Activated CD8-positive, alpha-beta T cell treated with anti-CD3 and anti-CD28 coated beads, Interleukin-2, amount 10 ng/mL, durations not matched to agents 7 days and 5 days (primary cell): ENCODE results near the gene MAD1L1. TPM values are rescaled to one million over a fixed set of nuclear protein-coding genes. Genes with fewer than 3 reads are reported as not detected.

Experiments used
- ATAC-seq: fragments of 150-1000 bp; cut with Tn5 transposase; one replicate; pipeline ENCODE4 v1.10.0; 2021; ENCODE audit warnings: moderate library complexity
- CTCF ChIA-PET: fragments of 350-600 bp; sonication (Branson Sonifier 250); formaldehyde crosslinking; loops from one replicate; lab custom pipeline; 2021; ENCODE audit warnings: antibody characterized with exemption; lab: Charles Lee
- POLR2A ChIA-PET: fragments of 350-600 bp; sonication (Branson Sonifier 250); formaldehyde crosslinking; loops from one replicate; lab custom pipeline; 2021; ENCODE audit warnings: antibody characterized with exemption; lab: Charles Lee
- DNase-seq: peaks from one replicate; pipeline ENCODE4 v3.0.0-alpha.2; 2020
- H3K27ac Mint-ChIP-seq: one replicate; pipeline ENCODE4 v1.8.0; 2021; ENCODE audit warnings: mild to moderate bottlenecking, mixed read lengths
- H3K27me3 Mint-ChIP-seq: one replicate; pipeline ENCODE4 v1.8.0; 2021; ENCODE audit warnings: low read depth, mixed read lengths
- H3K36me3 Mint-ChIP-seq: one replicate; pipeline ENCODE4 v1.8.0; 2021; ENCODE audit warnings: low read depth, mixed read lengths
- H3K4me1 Mint-ChIP-seq: one replicate; pipeline ENCODE4 v1.8.0; 2021; ENCODE audit warnings: low read depth, mixed read lengths
- H3K4me3 Mint-ChIP-seq: one replicate; pipeline ENCODE4 v1.8.0; 2021; ENCODE audit warnings: mild to moderate bottlenecking, mixed read lengths
- H3K9me3 Mint-ChIP-seq: one replicate; pipeline ENCODE4 v1.8.0; 2022; ENCODE audit warnings: mixed read lengths; ENCODE audit not compliant: insufficient read depth
- total RNA-seq, 2 experiments: library from RNA; stranded (reverse); gene quantifications; one replicate each; pipeline ENCODE4 v1.2.3, GENCODE V29; 2021

MAD1L1 gene
- total RNA-seq, 2 experiments from 2014 or later, result 79.8 to 82.7 TPM

- DNase-seq (peak; percentile 37), ATAC-seq (no peak)
- Mint-ChIP-seq H3K4me3 (no peak overlapping the region), H3K4me1 (peaks cover 6% of the 10 kb centered on the region), H3K27me3 (no peaks in the 10 kb centered on the region), H3K9me3 (no peaks in the 10 kb centered on the region), H3K27ac (no peak overlapping the region), H3K36me3 (no peaks in the 10 kb centered on the region)
- CTCF ChIA-PET, result no interaction called here
- POLR2A ChIA-PET, result no interaction called here
Observed at GRCh38 chr7:1951159-1951536, 281.6 kb downstream of the MAD1L1 start.

GRCh38 chr7:1950452-1951158 is 282.1 kb downstream of the MAD1L1 start:
- ATAC-seq, result no peak
- H3K36me3 Mint-ChIP-seq, result no peaks in the 10 kb centered on the region
- no peak overlapping the region for H3K4me3 Mint-ChIP-seq
- DNase-seq, result no peak
- ChIA-PET CTCF (no interaction called here), POLR2A (no interaction called here)
- H3K27ac Mint-ChIP-seq, result no peak overlapping the region
- no peaks in the 10 kb centered on the region for H3K9me3 Mint-ChIP-seq
- no peaks in the 10 kb centered on the region for H3K27me3 Mint-ChIP-seq
- H3K4me1 Mint-ChIP-seq, result peaks cover 6% of the 10 kb centered on the region

GRCh38 chr7:1950066-1950451 is 282.7 kb downstream of the MAD1L1 start:
- Mint-ChIP-seq H3K27ac (no peak overlapping the region), H3K27me3 (no peaks in the 10 kb centered on the region), H3K9me3 (no peaks in the 10 kb centered on the region), H3K4me3 (no peak overlapping the region), H3K36me3 (no peaks in the 10 kb centered on the region), H3K4me1 (peaks cover 12% of the 10 kb centered on the region)
- CTCF ChIA-PET, result no interaction called here
- POLR2A ChIA-PET, result no interaction called here
- ATAC-seq (no peak), DNase-seq (no peak)

- no peak overlapping the region for H3K4me3 Mint-ChIP-seq
- no peak overlapping the region for H3K27ac Mint-ChIP-seq
- POLR2A ChIA-PET, result no interaction called here
- no peak for ATAC-seq
- no peaks in the 10 kb centered on the region for H3K36me3 Mint-ChIP-seq
- no peaks in the 10 kb centered on the region for H3K27me3 Mint-ChIP-seq
- CTCF ChIA-PET, result no interaction called here
- no peaks in the 10 kb centered on the region for H3K9me3 Mint-ChIP-seq
- no peak for DNase-seq
- peaks cover 13% of the 10 kb centered on the region for H3K4me1 Mint-ChIP-seq
Observed at GRCh38 chr7:1949681-1950055, 283.1 kb downstream of the MAD1L1 start.

DNA sequence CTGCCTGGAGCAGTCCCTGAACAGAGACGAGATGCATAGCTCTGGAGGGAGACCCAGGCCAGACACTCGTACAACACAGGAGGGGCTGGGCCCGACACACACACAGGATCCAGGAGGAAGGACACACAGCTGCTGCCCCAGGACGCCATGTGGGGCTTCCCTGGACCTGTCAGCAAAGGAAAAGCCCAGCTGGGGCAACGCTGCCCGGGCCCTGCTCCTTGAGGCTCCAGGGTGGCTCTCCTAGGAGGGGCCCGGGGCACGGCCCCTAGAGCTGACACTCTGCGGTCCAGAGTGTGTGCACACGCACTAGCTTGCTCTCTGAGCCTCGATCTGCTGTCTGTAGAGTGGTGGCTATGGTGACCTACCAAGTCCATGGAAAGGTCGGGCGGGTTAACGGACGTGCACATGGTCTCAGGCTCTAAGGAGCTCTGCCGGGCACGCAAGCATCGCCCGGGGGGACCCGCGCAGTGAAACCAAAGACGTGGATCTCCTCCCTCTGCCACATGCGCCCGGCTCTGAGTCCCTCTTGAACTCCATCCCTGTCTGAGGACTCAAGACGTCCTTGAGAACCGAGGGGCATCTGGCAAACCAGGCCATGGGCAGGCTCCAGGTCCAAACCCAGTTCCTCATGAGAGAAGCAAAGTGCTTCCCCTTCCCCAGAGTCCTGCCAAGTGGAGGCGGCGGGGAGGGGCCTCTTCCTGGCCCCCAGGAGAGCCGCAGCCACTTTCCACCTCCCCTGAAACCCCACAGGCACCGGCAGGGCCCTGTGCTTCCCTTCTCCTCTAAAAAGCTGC is 283.7 kb downstream of the MAD1L1 start:
- POLR2A ChIA-PET, result no interaction called here
- DNase-seq (no peak), ATAC-seq (no peak)
- no peak overlapping the region for H3K27ac Mint-ChIP-seq
- H3K27me3 Mint-ChIP-seq, result no peaks in the 10 kb centered on the region
- H3K9me3 Mint-ChIP-seq, result no peaks in the 10 kb centered on the region
- no peak overlapping the region for H3K4me3 Mint-ChIP-seq
- peaks cover 2% of the 10 kb centered on the region for H3K36me3 Mint-ChIP-seq
- CTCF ChIA-PET, result no interaction called here
- H3K4me1 Mint-ChIP-seq, result peaks cover 17% of the 10 kb centered on the region

DNA sequence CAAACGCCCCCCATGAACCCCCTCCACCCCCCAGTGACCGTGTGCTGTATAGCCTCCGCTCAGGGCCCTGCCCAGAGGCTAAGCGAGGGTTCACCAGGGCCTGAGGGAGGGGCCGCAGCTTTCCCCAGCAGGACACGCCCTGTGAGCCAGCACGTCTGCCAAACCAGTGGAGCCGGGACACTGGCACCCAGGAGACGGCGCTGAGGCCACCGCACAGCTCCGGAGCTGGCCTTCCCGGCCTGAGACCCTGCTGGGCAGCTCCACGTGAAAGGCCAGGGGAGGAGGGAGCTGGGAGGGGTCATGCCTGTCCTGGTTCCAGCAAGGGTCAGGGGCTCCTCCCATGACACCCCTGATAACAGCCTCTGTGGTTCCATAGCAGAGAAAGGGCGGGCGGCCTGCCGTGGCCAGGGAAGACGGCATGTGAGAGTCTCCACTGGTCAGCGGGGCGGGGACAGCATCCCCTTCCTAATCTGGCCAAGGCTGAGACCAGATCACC is 284.4 kb downstream of the MAD1L1 start:
- H3K27ac Mint-ChIP-seq, result no peak overlapping the region
- DNase-seq (no peak), ATAC-seq (no peak)
- POLR2A ChIA-PET, result no interaction called here
- H3K27me3 Mint-ChIP-seq, result no peaks in the 10 kb centered on the region
- no peak overlapping the region for H3K4me3 Mint-ChIP-seq
- H3K9me3 Mint-ChIP-seq, result no peaks in the 10 kb centered on the region
- CTCF ChIA-PET, result interaction anchor here (0.5 kb wide), 1 partner anchor 234 kb away, joined by 3 read pairs; no protein-coding TSS in a partner anchor
- peaks cover 24% of the 10 kb centered on the region for H3K4me1 Mint-ChIP-seq
- H3K36me3 Mint-ChIP-seq, result peaks cover 5% of the 10 kb centered on the region

DNA sequence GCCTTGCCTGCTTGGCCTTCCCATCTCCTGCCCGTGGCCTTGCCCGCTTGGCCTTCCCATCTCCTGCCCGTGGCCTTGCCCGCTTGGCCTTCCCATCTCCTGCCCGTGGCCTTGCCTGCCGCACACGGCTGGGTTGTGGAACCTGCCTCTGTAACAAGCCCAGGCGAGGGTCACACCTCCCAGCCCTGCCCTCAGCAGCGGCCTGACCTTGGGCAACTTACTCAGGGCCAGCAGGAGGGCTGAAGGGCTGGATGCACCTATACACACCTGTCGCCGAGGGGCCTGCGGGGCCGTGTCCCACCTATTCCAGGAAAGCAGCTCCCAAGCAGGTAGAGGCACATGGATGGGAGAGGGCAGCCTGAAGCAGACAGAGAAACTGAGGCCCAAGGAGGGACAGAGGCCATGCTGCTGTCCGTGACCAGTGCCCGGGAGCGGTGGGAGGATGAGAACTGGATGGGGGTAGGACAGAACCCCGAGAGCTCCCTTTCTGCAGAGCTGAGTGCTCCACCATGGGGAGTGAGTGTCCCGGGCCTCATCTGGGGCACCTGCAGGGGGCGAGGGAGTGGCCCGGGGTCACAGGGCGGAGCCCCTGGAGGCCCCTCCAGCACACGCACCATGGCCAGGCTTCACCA is 285.0 kb downstream of the MAD1L1 start:
- ATAC-seq (no peak), DNase-seq (no peak)
- H3K4me1 Mint-ChIP-seq, result peaks cover 31% of the 10 kb centered on the region
- ChIA-PET CTCF (interaction anchor here (0.5 kb wide), 1 partner anchor 235 kb away, joined by 3 read pairs; no protein-coding TSS in a partner anchor), POLR2A (no interaction called here)
- H3K27me3 Mint-ChIP-seq, result peaks cover under 1% of the 10 kb centered on the region
- peaks cover 5% of the 10 kb centered on the region for H3K36me3 Mint-ChIP-seq
- H3K27ac Mint-ChIP-seq, result no peak overlapping the region
- H3K4me3 Mint-ChIP-seq, result no peak overlapping the region
- H3K9me3 Mint-ChIP-seq, result no peaks in the 10 kb centered on the region

- H3K9me3 Mint-ChIP-seq, result no peaks in the 10 kb centered on the region
- H3K27ac Mint-ChIP-seq, result no peak overlapping the region
- POLR2A ChIA-PET, result no interaction called here
- H3K4me1 Mint-ChIP-seq, result peaks cover 39% of the 10 kb centered on the region
- H3K36me3 Mint-ChIP-seq, result peaks cover 5% of the 10 kb centered on the region
- peaks cover 5% of the 10 kb centered on the region for H3K27me3 Mint-ChIP-seq
- CTCF ChIA-PET, result no interaction called here
- no peak for ATAC-seq
- no peak for DNase-seq
- H3K4me3 Mint-ChIP-seq, result no peak overlapping the region
Observed at GRCh38 chr7:1946773-1947450, 285.8 kb downstream of the MAD1L1 start.

DNA sequence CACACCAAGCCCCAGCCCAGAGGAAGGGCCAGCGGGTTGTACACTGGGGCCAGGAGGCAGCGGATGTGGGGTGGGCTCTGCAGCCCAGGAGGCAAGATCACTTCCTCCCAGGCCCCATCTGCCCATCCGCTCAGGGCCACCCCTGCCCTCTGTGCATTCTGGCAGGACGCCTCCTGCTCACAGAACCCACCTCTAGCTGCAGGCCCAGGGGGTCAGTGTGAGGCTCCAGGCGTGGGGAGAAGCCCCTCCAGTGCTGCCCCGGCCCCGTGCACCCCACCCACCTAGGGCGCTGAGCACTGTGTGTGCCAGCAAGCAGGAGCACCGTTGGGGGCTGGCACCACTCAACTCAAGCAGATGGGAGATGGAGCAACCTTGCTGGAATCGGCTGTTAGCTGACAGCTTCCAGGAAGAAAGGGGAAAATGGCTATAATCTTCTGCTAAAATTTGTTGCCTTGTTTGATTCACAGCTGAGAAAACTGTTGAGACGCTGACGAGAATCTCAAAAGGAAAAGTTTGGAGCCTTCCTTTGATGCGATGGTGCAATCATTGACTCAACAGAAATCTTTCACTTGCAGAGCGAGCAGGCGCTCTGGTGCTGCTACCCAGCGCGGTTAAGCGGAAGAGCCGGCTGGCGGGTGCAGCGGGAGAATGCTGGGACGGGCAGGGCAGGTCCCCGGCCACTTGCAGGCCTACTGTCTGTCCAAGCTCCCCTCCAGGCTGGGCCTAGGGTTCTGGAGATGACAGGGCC is 286.5 kb downstream of the MAD1L1 start:
- CTCF ChIA-PET, result no interaction called here

DNA sequence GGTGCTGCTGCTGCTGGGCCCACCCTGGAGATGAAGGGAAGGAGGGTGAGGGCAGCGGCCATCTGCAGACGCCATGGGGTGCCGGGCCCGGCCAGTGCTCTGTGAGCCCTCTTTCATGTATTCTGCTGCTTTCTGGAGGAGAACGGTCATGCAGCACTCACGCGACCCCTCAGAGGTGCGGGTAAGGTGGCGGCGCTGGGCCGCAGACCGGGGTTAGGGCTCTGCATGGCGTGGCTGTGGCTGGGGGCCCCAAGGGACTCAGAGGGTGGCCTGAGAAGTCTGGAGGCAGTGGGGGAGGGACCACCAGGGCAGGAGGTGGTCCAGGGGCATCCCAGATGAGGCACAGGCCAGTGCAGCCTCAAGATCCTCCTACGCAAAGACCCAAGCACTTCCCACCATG is 287.2 kb downstream of the MAD1L1 start:
- no peaks in the 10 kb centered on the region for H3K9me3 Mint-ChIP-seq
- ChIA-PET POLR2A (no interaction called here), CTCF (no interaction called here)
- peaks cover 5% of the 10 kb centered on the region for H3K27me3 Mint-ChIP-seq
- ATAC-seq (no peak), DNase-seq (no peak)
- H3K27ac Mint-ChIP-seq, result no peak overlapping the region
- peaks cover 46% of the 10 kb centered on the region for H3K4me1 Mint-ChIP-seq
- no peak overlapping the region for H3K4me3 Mint-ChIP-seq
- H3K36me3 Mint-ChIP-seq, result peaks cover 5% of the 10 kb centered on the region

More for the DNA sequence above, 286.5 kb downstream of the MAD1L1 start:
- peaks cover 42% of the 10 kb centered on the region for H3K4me1 Mint-ChIP-seq
- DNase-seq (no peak), ATAC-seq (no peak)
- H3K36me3 Mint-ChIP-seq, result peaks cover 5% of the 10 kb centered on the region
- POLR2A ChIA-PET, result no interaction called here
- peaks cover 5% of the 10 kb centered on the region for H3K27me3 Mint-ChIP-seq
- H3K9me3 Mint-ChIP-seq, result no peaks in the 10 kb centered on the region
- no peak overlapping the region for H3K4me3 Mint-ChIP-seq
- no peak overlapping the region for H3K27ac Mint-ChIP-seq

GRCh38 chr7:1944619-1945210 is 288.0 kb downstream of the MAD1L1 start:
- Mint-ChIP-seq H3K4me3 (no peak overlapping the region), H3K9me3 (no peaks in the 10 kb centered on the region), H3K27me3 (peaks cover 5% of the 10 kb centered on the region), H3K4me1 (peaks cover 55% of the 10 kb centered on the region), H3K36me3 (peaks cover 5% of the 10 kb centered on the region), H3K27ac (no peak overlapping the region)
- DNase-seq (no peak), ATAC-seq (no peak)
- CTCF ChIA-PET, result no interaction called here
- POLR2A ChIA-PET, result no interaction called here
